Lung microvascular endothelial cell (primary cell): ENCODE data around the gene SYNE4. TPM values are rescaled to one million over a fixed set of nuclear protein-coding genes. Genes with fewer than 3 reads are reported as not detected.

ENCODE experiments used
- DNase-seq, 2 donors: peaks; one replicate each; pipeline versions ENCODE4 v3.0.0 to v3.0.0-alpha.2; 2010; ENCODE audit warnings: low read depth in 2 of 2
- total RNA-seq: library from RNA; depleted of rRNA; stranded (reverse); fragments of >200 nt; gene quantifications from 2 replicates; pipeline ENCODE4 v1.2.1, GENCODE V29; 2014

The SYNE4 gene
- total RNA-seq, 1 donor from 2014 or later = under 0.01 TPM

DNA sequence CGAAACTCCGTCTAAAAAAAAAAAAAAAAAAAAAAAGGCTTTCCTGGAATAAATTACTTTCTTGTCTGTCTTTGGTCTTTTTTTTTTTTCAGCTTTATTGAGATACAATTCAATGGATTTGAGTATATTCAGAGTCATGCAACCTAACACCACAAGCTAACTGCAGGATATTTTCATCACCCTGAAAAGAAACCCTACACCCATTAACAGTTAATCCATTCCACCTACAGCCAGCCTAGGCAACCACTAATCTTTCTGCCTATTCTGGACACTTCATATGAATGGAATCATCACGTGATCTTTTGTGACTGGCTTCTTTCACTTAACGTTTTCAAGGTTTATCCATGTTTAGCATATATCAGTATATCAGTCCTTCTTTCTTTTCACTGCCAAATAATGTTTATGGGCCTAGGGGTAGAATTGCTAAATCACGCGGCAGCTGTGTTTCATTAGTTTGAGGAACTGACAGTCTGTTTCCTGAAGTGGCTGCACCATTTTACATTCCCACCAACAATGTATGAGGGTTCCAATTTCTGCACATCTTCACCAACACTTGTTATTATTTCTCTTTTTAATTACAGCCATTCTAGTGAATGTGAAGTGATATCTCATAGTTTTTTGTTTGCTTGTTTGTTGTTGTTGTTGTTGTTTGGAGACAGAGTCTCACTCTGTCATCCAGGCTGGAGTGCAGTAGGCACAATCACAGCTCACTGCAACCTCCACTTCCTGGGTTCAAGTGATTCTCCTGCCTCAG lies 52.6 kb downstream of the SYNE4 start:
- no peak for DNase-seq

Other genes starting within 250 kb of the SYNE4 start
- gene ARHGAP33, start 233.2 kb downstream of the SYNE4 start, total RNA-seq = 0.44 and 1.2 TPM in 2 replicates
- not detected in 2 replicates for gene PRODH2, start 196.0 kb downstream of the SYNE4 start, total RNA-seq
- not detected in 2 replicates for gene NPHS1, start 156.3 kb downstream of the SYNE4 start, total RNA-seq
- not detected in 2 replicates for gene KIRREL2, start 151.9 kb downstream of the SYNE4 start, total RNA-seq
- 1.2 and 2.2 TPM in 2 replicates for gene APLP1, start 140.2 kb downstream of the SYNE4 start, total RNA-seq
- gene NFKBID, start 108.3 kb downstream of the SYNE4 start, total RNA-seq = 1.3 and 3.8 TPM in 2 replicates
- 0.22 and 0.40 TPM in 2 replicates for gene HCST, start 106.3 kb downstream of the SYNE4 start, total RNA-seq
- gene TYROBP, start 100.5 kb downstream of the SYNE4 start, total RNA-seq = not detected in 2 replicates
- 1.3 and 2.0 TPM in 2 replicates for gene LRFN3, start 72.4 kb downstream of the SYNE4 start, total RNA-seq
- gene SDHAF1, start 13.6 kb downstream of the SYNE4 start, total RNA-seq = 8.7 and 10.7 TPM in 2 replicates
- 7.3 and 7.8 TPM in 2 replicates for gene ALKBH6, start 5.4 kb upstream of the SYNE4 start, total RNA-seq
- gene CLIP3, start 24.1 kb upstream of the SYNE4 start, total RNA-seq = 2.6 and 2.8 TPM in 2 replicates
- gene THAP8, start 45.5 kb upstream of the SYNE4 start, total RNA-seq = 0.87 and 1.8 TPM in 2 replicates
- gene WDR62, start 46.1 kb upstream of the SYNE4 start, total RNA-seq = 1.2 and 2.0 TPM in 2 replicates
- gene OVOL3, start 102.3 kb upstream of the SYNE4 start, total RNA-seq = not detected in 2 replicates
- gene POLR2I, start 106.1 kb upstream of the SYNE4 start, total RNA-seq = 123 and 143 TPM in 2 replicates
- 140 and 181 TPM in 2 replicates for gene TBCB, start 106.7 kb upstream of the SYNE4 start, total RNA-seq
- 361 and 396 TPM in 2 replicates for gene CAPNS1, start 131.3 kb upstream of the SYNE4 start, total RNA-seq
- gene COX7A1, start 143.6 kb upstream of the SYNE4 start, total RNA-seq = 88.5 and 153 TPM in 2 replicates
- gene ZNF565, start 205.9 kb upstream of the SYNE4 start, total RNA-seq = 2.0 and 3.8 TPM in 2 replicates
- 50.1 and 65.7 TPM in 2 replicates for gene ZNF146, start 206.3 kb upstream of the SYNE4 start, total RNA-seq